ENCODE measurements around the gene ATP2B3.
"Not testable (repeated sequence)": the region's sequence is repeated elsewhere in the genome, so short reads cannot be mapped to it uniquely, and the experiment has no call there.

- not testable (repeated sequence) for TF ChIP-seq CTCF (IDR thresholded peaks at IDR 0.05; ENCODE audit: insufficient read depth, low read length, poor library complexity, severe bottlenecking); EZH2phosphoT487 (conservative IDR thresholded peaks at IDR 0.05; ENCODE audit: low read length)
These were observed 87.4 kb downstream of the ATP2B3 start for GRCh38 chrX:153604666-153605380.

All from SU-DHL-6 (cell line).